Right lobe of liver (tissue), 4 donors: ENCODE data around the gene TYSND1.

ENCODE experiments used
- CTCF ChIP-seq, 4 donors: fragments of 200-600 bp in 3 of 4; fragments of 450-650 bp in 1 of 4; IDR thresholded peaks; one replicate each; pipeline versions ENCODE4 v1.5.1 to v1.8.0; 2016 to 2022; ENCODE audit warnings: antibody characterized with exemption in 4 of 4, mild to moderate bottlenecking in 2 of 4
- POLR2A ChIP-seq: fragments of 450-650 bp; IDR thresholded peaks from one replicate; pipeline ENCODE4 v1.6.1; 2017; ENCODE audit warnings: antibody characterized with exemption, mild to moderate bottlenecking
- donor health status: DM: no; HTN: no; CAD: no.
- donor health status: DM: no; HTN: no; CAD: no.
- donor health status: DM: no; HTN: yes; CAD: no.

GRCh38 chr10:70183304-70183703, 36.8 kb upstream of the TYSND1 start:
- no peak for TF ChIP-seq POLR2A
- no peak for TF ChIP-seq CTCF (IDR thresholded peaks at IDR 0.05)
